ENCODE results near the gene HS3ST2.

HS3ST2 gene

DNA sequence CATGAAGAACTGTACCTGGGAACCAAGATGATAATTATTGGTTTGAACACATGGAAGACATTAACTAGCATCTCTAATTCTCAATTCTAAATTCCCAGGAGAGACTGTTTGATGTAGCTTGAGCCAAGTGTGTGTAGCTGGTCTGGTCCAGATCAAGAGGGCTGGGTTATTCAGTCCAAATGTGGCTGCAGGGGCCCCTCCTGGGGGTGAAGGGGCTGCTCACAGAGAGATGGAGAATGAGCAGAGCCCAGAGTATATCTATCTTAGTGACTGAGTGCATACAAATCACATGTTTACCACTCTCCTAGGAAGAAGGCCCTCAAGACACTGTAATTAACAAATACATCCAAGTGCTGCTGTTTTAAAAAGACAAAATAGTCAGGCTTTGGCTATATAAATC is 50.4 kb downstream of the HS3ST2 start:
- H3K9me3 ChIP-seq (ENCODE audit: control insufficient read depth in 1 of 2, low read length in 2 of 2): no peaks in the 10 kb centered on the region
- H3K36me3 ChIP-seq (ENCODE audit: control insufficient read depth in 1 of 2, insufficient read depth in 2 of 2, low read length in 2 of 2): no peaks in the 10 kb centered on the region
- H3K27ac ChIP-seq (ENCODE audit: low read depth, low read length): no peak overlapping the region
- no peak overlapping the region for H3K9ac ChIP-seq (ENCODE audit: low read depth in 1 of 2, low read length in 2 of 2)
- no peaks in the 10 kb centered on the region for H3K4me1 ChIP-seq (ENCODE audit: control insufficient read depth in 1 of 2, insufficient read depth in 2 of 2, low read length in 2 of 2)
- H3K4me3 ChIP-seq (ENCODE audit: low read depth in 1 of 2, low read length in 2 of 2): no peak overlapping the region
- H3K27me3 ChIP-seq (ENCODE audit: control insufficient read depth in 1 of 2, insufficient read depth in 2 of 2, low read length in 2 of 2): peaks cover 0 to 7% of the 10 kb centered on the region in 2 donors

GRCh38 chr16:22868593-22869224 is 54.7 kb downstream of the HS3ST2 start:
- Histone ChIP-seq H3K36me3 (ENCODE audit: control insufficient read depth in 1 of 2, insufficient read depth in 2 of 2, low read length in 2 of 2) (no peaks in the 10 kb centered on the region), H3K4me3 (ENCODE audit: low read depth in 1 of 2, low read length in 2 of 2) (no peak overlapping the region), H3K9ac (ENCODE audit: low read depth in 1 of 2, low read length in 2 of 2) (no peak overlapping the region), H3K27ac (ENCODE audit: low read depth, low read length) (no peak overlapping the region), H3K27me3 (ENCODE audit: control insufficient read depth in 1 of 2, insufficient read depth in 2 of 2, low read length in 2 of 2) (peaks cover 0 to under 1% of the 10 kb centered on the region in 2 donors), H3K4me1 (ENCODE audit: control insufficient read depth in 1 of 2, insufficient read depth in 2 of 2, low read length in 2 of 2) (no peaks in the 10 kb centered on the region), H3K9me3 (ENCODE audit: control insufficient read depth in 1 of 2, low read length in 2 of 2) (no peaks in the 10 kb centered on the region)

- Histone ChIP-seq H3K9me3 (ENCODE audit: control insufficient read depth in 1 of 2, low read length in 2 of 2) (no peaks in the 10 kb centered on the region), H3K4me3 (ENCODE audit: low read depth in 1 of 2, low read length in 2 of 2) (no peak overlapping the region), H3K4me1 (ENCODE audit: control insufficient read depth in 1 of 2, insufficient read depth in 2 of 2, low read length in 2 of 2) (no peaks in the 10 kb centered on the region), H3K9ac (ENCODE audit: low read depth in 1 of 2, low read length in 2 of 2) (no peak overlapping the region), H3K27ac (ENCODE audit: low read depth, low read length) (no peak overlapping the region), H3K36me3 (ENCODE audit: control insufficient read depth in 1 of 2, insufficient read depth in 2 of 2, low read length in 2 of 2) (no peaks in the 10 kb centered on the region), H3K27me3 (ENCODE audit: control insufficient read depth in 1 of 2, insufficient read depth in 2 of 2, low read length in 2 of 2) (no peaks in the 10 kb centered on the region)
Measured at GRCh38 chr16:22871861-22872260, 57.9 kb downstream of the HS3ST2 start.

DNA sequence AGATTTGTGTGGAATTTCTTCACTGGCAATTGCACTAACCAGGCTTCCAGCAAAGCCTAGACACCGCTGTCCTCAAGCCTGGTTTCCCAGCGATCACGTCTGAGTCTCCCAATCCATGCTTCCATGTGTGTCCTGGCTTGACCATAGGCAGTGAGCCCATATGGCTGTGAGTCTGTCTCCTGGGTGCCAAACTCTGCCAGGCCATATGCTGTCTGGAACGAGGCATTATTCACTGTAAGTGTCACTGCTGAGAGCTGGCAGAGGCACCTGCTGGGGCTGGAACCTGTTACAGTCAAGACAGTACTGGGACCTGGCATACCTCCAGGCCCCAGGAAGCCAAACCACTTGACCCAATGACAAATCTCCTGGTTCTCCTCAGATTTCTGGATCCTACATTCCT is 60.4 kb downstream of the HS3ST2 start:
- H3K4me3 ChIP-seq (ENCODE audit: low read depth in 1 of 2, low read length in 2 of 2): no peak overlapping the region
- H3K4me1 ChIP-seq (ENCODE audit: control insufficient read depth in 1 of 2, insufficient read depth in 2 of 2, low read length in 2 of 2): no peaks in the 10 kb centered on the region
- H3K36me3 ChIP-seq (ENCODE audit: control insufficient read depth in 1 of 2, insufficient read depth in 2 of 2, low read length in 2 of 2): no peaks in the 10 kb centered on the region
- H3K27me3 ChIP-seq (ENCODE audit: control insufficient read depth in 1 of 2, insufficient read depth in 2 of 2, low read length in 2 of 2): peaks cover 4 to 7% of the 10 kb centered on the region in 2 donors
- H3K9ac ChIP-seq (ENCODE audit: low read depth in 1 of 2, low read length in 2 of 2): no peak overlapping the region
- H3K27ac ChIP-seq (ENCODE audit: low read depth, low read length): no peak overlapping the region
- H3K9me3 ChIP-seq (ENCODE audit: control insufficient read depth in 1 of 2, low read length in 2 of 2): no peaks in the 10 kb centered on the region

DNA sequence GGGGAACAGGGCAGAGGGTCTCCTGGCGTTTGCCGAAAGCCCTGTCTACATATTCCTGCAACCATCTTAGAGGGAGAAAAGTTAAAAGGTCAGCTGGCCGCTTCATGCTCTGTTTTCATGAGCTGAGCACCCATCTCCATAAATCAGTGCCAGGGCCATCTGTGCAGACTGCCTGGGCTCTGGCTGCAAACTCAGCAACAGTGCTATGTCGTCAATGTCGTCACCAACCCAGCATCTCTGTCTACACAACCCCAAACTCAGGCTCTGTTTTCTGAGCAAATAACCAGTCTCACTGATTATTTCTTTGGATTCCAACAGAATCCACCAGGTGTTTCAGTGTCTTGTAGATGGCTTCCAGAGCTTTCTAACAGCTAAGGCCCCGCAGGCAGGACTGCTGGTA is 65.0 kb downstream of the HS3ST2 start:
- Histone ChIP-seq H3K4me3 (ENCODE audit: low read depth in 1 of 2, low read length in 2 of 2) (no peak overlapping the region), H3K27me3 (ENCODE audit: control insufficient read depth in 1 of 2, insufficient read depth in 2 of 2, low read length in 2 of 2) (peaks cover 4 to 7% of the 10 kb centered on the region in 2 donors), H3K27ac (ENCODE audit: low read depth, low read length) (no peak overlapping the region), H3K9ac (ENCODE audit: low read depth in 1 of 2, low read length in 2 of 2) (no peak overlapping the region), H3K36me3 (ENCODE audit: control insufficient read depth in 1 of 2, insufficient read depth in 2 of 2, low read length in 2 of 2) (no peaks in the 10 kb centered on the region), H3K4me1 (ENCODE audit: control insufficient read depth in 1 of 2, insufficient read depth in 2 of 2, low read length in 2 of 2) (no peaks in the 10 kb centered on the region), H3K9me3 (ENCODE audit: control insufficient read depth in 1 of 2, low read length in 2 of 2) (no peaks in the 10 kb centered on the region)

DNA sequence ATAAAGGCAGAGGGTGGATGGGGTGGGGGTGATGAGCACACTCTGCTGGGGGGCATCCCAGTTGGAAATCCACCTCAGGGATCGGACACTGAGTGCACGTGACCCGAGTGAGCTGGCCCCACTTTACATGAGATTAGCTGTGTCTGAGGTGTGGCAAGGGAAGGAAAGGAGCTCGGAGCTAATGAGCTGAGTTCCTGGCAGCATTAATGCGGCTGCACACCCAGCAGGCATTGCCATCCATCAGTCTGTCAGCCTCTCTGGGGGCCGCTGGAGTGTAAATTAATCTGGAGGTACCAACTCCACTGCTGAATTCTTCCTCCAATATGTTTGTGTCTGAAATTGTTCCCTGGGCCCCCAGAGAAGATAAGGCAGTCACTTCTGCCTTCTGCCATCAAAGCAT is 65.5 kb downstream of the HS3ST2 start:
- no peaks in the 10 kb centered on the region for H3K36me3 ChIP-seq (ENCODE audit: control insufficient read depth in 1 of 2, insufficient read depth in 2 of 2, low read length in 2 of 2)
- no peak overlapping the region for H3K27ac ChIP-seq (ENCODE audit: low read depth, low read length)
- H3K9ac ChIP-seq (ENCODE audit: low read depth in 1 of 2, low read length in 2 of 2): no peak overlapping the region
- H3K9me3 ChIP-seq (ENCODE audit: control insufficient read depth in 1 of 2, low read length in 2 of 2): no peaks in the 10 kb centered on the region
- H3K4me3 ChIP-seq (ENCODE audit: low read depth in 1 of 2, low read length in 2 of 2): no peak overlapping the region
- H3K27me3 ChIP-seq (ENCODE audit: control insufficient read depth in 1 of 2, insufficient read depth in 2 of 2, low read length in 2 of 2): peaks cover 4 to 7% of the 10 kb centered on the region in 2 donors
- H3K4me1 ChIP-seq (ENCODE audit: control insufficient read depth in 1 of 2, insufficient read depth in 2 of 2, low read length in 2 of 2): no peaks in the 10 kb centered on the region

DNA sequence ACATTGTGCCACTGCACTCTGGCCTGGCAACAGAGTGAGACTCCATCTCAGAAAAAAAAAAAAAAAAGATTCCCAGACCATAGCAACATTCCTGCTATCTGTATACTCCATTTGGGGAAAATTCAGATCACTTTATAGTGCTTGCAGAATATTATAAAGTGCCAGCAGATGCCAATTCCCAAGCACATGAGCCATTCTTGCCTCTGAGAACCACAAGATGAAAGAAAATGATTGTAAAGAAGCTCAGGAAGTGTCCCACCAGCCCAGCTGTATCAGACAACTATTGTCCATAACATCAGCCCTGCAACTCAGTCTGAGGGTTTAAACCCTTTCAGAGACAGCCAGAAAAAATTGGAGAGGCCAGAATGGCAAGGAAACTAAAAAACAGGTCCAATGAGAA is 69.0 kb downstream of the HS3ST2 start:
- Histone ChIP-seq H3K27ac (ENCODE audit: low read depth, low read length) (no peak overlapping the region), H3K9me3 (ENCODE audit: control insufficient read depth in 1 of 2, low read length in 2 of 2) (no peaks in the 10 kb centered on the region)

GRCh38 chr16:22885951-22886350 is 72.0 kb downstream of the HS3ST2 start:
- H3K9ac ChIP-seq (ENCODE audit: low read depth in 1 of 2, low read length in 2 of 2): no peak overlapping the region
- no peak overlapping the region for H3K27ac ChIP-seq (ENCODE audit: low read depth, low read length)
- no peaks in the 10 kb centered on the region for H3K9me3 ChIP-seq (ENCODE audit: control insufficient read depth in 1 of 2, low read length in 2 of 2)
- no peaks in the 10 kb centered on the region for H3K4me1 ChIP-seq (ENCODE audit: control insufficient read depth in 1 of 2, insufficient read depth in 2 of 2, low read length in 2 of 2)
- no peaks in the 10 kb centered on the region for H3K36me3 ChIP-seq (ENCODE audit: control insufficient read depth in 1 of 2, insufficient read depth in 2 of 2, low read length in 2 of 2)
- no peaks in the 10 kb centered on the region for H3K27me3 ChIP-seq (ENCODE audit: control insufficient read depth in 1 of 2, insufficient read depth in 2 of 2, low read length in 2 of 2)
- H3K4me3 ChIP-seq (ENCODE audit: low read depth in 1 of 2, low read length in 2 of 2): no peak overlapping the region

More for the DNA sequence above, 69.0 kb downstream of the HS3ST2 start:
- H3K4me3 ChIP-seq (ENCODE audit: low read depth in 1 of 2, low read length in 2 of 2): no peak overlapping the region
- H3K4me1 ChIP-seq (ENCODE audit: control insufficient read depth in 1 of 2, insufficient read depth in 2 of 2, low read length in 2 of 2): no peaks in the 10 kb centered on the region
- H3K27me3 ChIP-seq (ENCODE audit: control insufficient read depth in 1 of 2, insufficient read depth in 2 of 2, low read length in 2 of 2): peaks cover 4 to 7% of the 10 kb centered on the region in 2 donors
- H3K9ac ChIP-seq (ENCODE audit: low read depth in 1 of 2, low read length in 2 of 2): no peak overlapping the region
- no peaks in the 10 kb centered on the region for H3K36me3 ChIP-seq (ENCODE audit: control insufficient read depth in 1 of 2, insufficient read depth in 2 of 2, low read length in 2 of 2)

DNA sequence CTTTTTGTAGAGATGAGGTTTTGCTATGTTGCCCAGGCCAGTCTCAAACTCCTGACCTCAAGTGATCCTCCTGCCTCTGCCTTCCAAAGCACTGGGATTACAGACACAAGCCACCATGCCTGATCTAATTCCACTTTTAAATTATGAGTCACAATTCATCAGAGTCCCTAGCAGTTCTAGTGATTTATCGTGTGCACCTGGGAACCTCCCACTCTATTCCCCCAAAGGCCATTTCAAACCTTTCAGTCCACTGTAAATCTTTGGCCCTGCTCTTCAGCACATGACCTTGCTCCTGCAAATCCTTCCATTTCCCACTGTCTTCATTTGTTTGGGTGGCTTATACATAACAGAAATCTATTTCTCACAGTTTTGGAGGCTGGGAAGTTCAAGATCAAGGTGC is 73.0 kb downstream of the HS3ST2 start:
- no peak overlapping the region for H3K27ac ChIP-seq (ENCODE audit: low read depth, low read length)
- H3K36me3 ChIP-seq (ENCODE audit: control insufficient read depth in 1 of 2, insufficient read depth in 2 of 2, low read length in 2 of 2): no peaks in the 10 kb centered on the region
- no peaks in the 10 kb centered on the region for H3K4me1 ChIP-seq (ENCODE audit: control insufficient read depth in 1 of 2, insufficient read depth in 2 of 2, low read length in 2 of 2)
- H3K9ac ChIP-seq (ENCODE audit: low read depth in 1 of 2, low read length in 2 of 2): no peak overlapping the region
- no peak overlapping the region for H3K4me3 ChIP-seq (ENCODE audit: low read depth in 1 of 2, low read length in 2 of 2)
- no peaks in the 10 kb centered on the region for H3K9me3 ChIP-seq (ENCODE audit: control insufficient read depth in 1 of 2, low read length in 2 of 2)
- no peaks in the 10 kb centered on the region for H3K27me3 ChIP-seq (ENCODE audit: control insufficient read depth in 1 of 2, insufficient read depth in 2 of 2, low read length in 2 of 2)

DNA sequence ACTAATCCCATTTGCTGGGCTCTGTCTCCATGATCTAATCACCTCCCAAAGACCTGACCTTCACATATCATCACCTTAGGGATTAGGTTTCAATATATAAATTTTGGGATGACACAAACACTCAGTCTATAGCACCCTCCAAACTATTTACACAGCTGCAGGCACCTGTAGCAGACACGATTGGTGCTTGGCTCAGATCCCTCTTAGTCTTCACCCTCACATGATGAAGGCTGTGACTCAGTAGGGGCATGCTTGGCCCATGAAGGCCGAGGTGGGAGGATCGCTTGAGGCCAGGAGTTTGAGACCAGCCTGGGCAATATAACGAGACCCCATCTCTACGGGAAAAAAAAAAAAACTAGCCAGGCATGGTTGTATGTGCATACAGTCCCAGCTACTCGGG is 73.5 kb downstream of the HS3ST2 start:
- no peaks in the 10 kb centered on the region for H3K36me3 ChIP-seq (ENCODE audit: control insufficient read depth in 1 of 2, insufficient read depth in 2 of 2, low read length in 2 of 2)
- H3K4me3 ChIP-seq (ENCODE audit: low read depth in 1 of 2, low read length in 2 of 2): no peak overlapping the region
- H3K9ac ChIP-seq (ENCODE audit: low read depth in 1 of 2, low read length in 2 of 2): no peak overlapping the region
- no peaks in the 10 kb centered on the region for H3K4me1 ChIP-seq (ENCODE audit: control insufficient read depth in 1 of 2, insufficient read depth in 2 of 2, low read length in 2 of 2)
- no peaks in the 10 kb centered on the region for H3K9me3 ChIP-seq (ENCODE audit: control insufficient read depth in 1 of 2, low read length in 2 of 2)
- no peaks in the 10 kb centered on the region for H3K27me3 ChIP-seq (ENCODE audit: control insufficient read depth in 1 of 2, insufficient read depth in 2 of 2, low read length in 2 of 2)
- no peak overlapping the region for H3K27ac ChIP-seq (ENCODE audit: low read depth, low read length)

DNA sequence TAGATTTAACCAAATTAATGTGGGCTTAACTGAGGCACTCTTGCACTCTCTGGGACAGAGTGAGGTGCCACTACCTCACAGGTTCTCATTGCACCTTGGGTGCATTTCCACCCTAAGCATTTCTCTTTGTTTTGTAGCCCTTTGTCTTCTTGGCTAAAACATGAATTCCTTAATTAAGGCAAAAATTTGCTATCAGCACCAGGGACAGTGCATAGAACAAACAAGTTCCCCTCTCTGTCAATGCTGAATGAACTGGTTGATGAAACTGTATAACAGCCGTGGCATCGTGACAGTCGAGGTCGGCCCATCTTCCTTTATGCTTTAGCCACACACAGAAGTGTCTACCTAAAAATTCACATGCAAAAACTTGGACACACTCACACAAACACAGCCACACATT is 74.8 kb downstream of the HS3ST2 start:
- no peaks in the 10 kb centered on the region for H3K4me1 ChIP-seq (ENCODE audit: control insufficient read depth in 1 of 2, insufficient read depth in 2 of 2, low read length in 2 of 2)
- H3K27ac ChIP-seq (ENCODE audit: low read depth, low read length): no peak overlapping the region
- H3K9ac ChIP-seq (ENCODE audit: low read depth in 1 of 2, low read length in 2 of 2): no peak overlapping the region
- no peaks in the 10 kb centered on the region for H3K9me3 ChIP-seq (ENCODE audit: control insufficient read depth in 1 of 2, low read length in 2 of 2)
- H3K27me3 ChIP-seq (ENCODE audit: control insufficient read depth in 1 of 2, insufficient read depth in 2 of 2, low read length in 2 of 2): no peaks in the 10 kb centered on the region
- H3K4me3 ChIP-seq (ENCODE audit: low read depth in 1 of 2, low read length in 2 of 2): no peak overlapping the region
- no peaks in the 10 kb centered on the region for H3K36me3 ChIP-seq (ENCODE audit: control insufficient read depth in 1 of 2, insufficient read depth in 2 of 2, low read length in 2 of 2)
